PC-3 (cell line): ENCODE results near the gene RAB29. TPM values are rescaled to one million over a fixed set of nuclear protein-coding genes. Genes with fewer than 3 reads are reported as not detected.

ENCODE experiments used
- ATAC-seq: fragments of 200-7000 bp; cut with Tn5 transposase; 2 replicates; pipeline ENCODE4 v1.9.1; 2020; ENCODE audit warnings: mild to moderate bottlenecking, moderate library complexity
- BruUV-seq: library from RNA; stranded (reverse); fragments of 400-500 nt; replicated peaks from 2 replicates; lab custom pipeline; 2021; lab: Mats Ljungman, UMichigan
- CTCF ChIA-PET: fragments of 300-600 bp; sonication (Branson Sonifier 250); formaldehyde crosslinking; loops from one replicate; lab custom pipeline; 2022; ENCODE audit warnings: antibody characterized with exemption; lab: Charles Lee
- POLR2A ChIA-PET: fragments of 300-600 bp; sonication (Branson Sonifier 250); formaldehyde crosslinking; loops from one replicate; lab custom pipeline; 2022; ENCODE audit warnings: antibody characterized with exemption; ENCODE audit not compliant: unreplicated experiment; lab: Charles Lee
- DNase-seq: peaks from one replicate; pipeline ENCODE4 v3.0.0-alpha.2; 2015
- H2AFZ ChIP-seq: fragments of 300-600 bp; sonication (generic); 2 replicates; pipeline ENCODE4 v1.6.0; 2016; ENCODE audit warnings: antibody characterized with exemption, low read length
- H3F3A ChIP-seq: fragments of 300-600 bp; sonication (generic); one replicate; pipeline ENCODE4 v1.6.0; 2017; ENCODE audit warnings: antibody characterized with exemption, low read length, control low read depth, mild to moderate bottlenecking; ENCODE audit not compliant: unreplicated experiment
- H3K27ac ChIP-seq: fragments of 300-600 bp; sonication (generic); 2 replicates; pipeline ENCODE4 v1.5.1; 2016; ENCODE audit warnings: mild to moderate bottlenecking, low read length
- H3K27me3 ChIP-seq: fragments of 300-600 bp; sonication (generic); 2 replicates; pipeline ENCODE4 v1.6.1; 2016; ENCODE audit warnings: low read length, mixed read lengths
- H3K36me3 ChIP-seq: fragments of 300-600 bp; sonication (generic); 2 replicates; pipeline ENCODE4 v1.6.1; 2016; ENCODE audit warnings: low read depth, mixed run types, low read length, mixed read lengths
- H3K4me1 ChIP-seq: fragments of 300-600 bp; sonication (generic); 2 replicates; pipeline ENCODE4 v1.5.1; 2016; ENCODE audit warnings: low read length; ENCODE audit not compliant: insufficient read depth
- H3K4me2 ChIP-seq: fragments of 300-600 bp; sonication (generic); 2 replicates; pipeline ENCODE4 v1.6.0; 2016; ENCODE audit warnings: low read length
- H3K4me3 ChIP-seq: fragments of 300-600 bp; sonication (generic); 2 replicates; pipeline ENCODE4 v1.5.1; 2016; ENCODE audit warnings: mild to moderate bottlenecking, low read length, mixed read lengths
- H3K79me2 ChIP-seq: fragments of 300-600 bp; sonication (generic); 2 replicates; pipeline ENCODE4 v1.6.1; 2017; ENCODE audit warnings: low read length, mixed read lengths
- H3K9ac ChIP-seq: fragments of 300-600 bp; sonication (generic); 2 replicates; pipeline ENCODE4 v1.6.0; 2016; ENCODE audit warnings: mild to moderate bottlenecking, low read length
- H3K9me2 ChIP-seq: fragments of 300-600 bp; sonication (generic); replicated peaks from 2 replicates; pipeline ENCODE4 v1.6.1; 2016; ENCODE audit warnings: mixed run types, low read length, mixed read lengths
- H3K9me3 ChIP-seq: fragments of 300-600 bp; sonication (generic); 2 replicates; pipeline ENCODE4 v1.6.1; 2016; ENCODE audit warnings: low read length, mixed read lengths
- H4K20me1 ChIP-seq: fragments of 300-600 bp; sonication (generic); 2 replicates; pipeline ENCODE4 v1.6.1; 2016; ENCODE audit warnings: low read length, mixed read lengths
- EZH2 ChIP-seq: fragments of 300-600 bp; sonication (generic); IDR thresholded peaks from one replicate; pipeline ENCODE4 v1.6.1; 2017; ENCODE audit warnings: antibody characterized with exemption, mild to moderate bottlenecking, low read length; ENCODE audit not compliant: unreplicated experiment
- EZH2phosphoT487 ChIP-seq: fragments of 300-600 bp; sonication (generic); IDR thresholded peaks from 2 replicates; pipeline ENCODE4 v1.6.1; 2018; ENCODE audit warnings: mild to moderate bottlenecking, antibody characterized with exemption, low read length, borderline replicate concordance
- intact Hi-C: fragments of 100-400 bp; cut with micrococcal nuclease; formaldehyde crosslinking; loops from 2 replicates; pipeline ENCODE4 v1.9.0; 2023
- total RNA-seq: library from RNA; depleted of rRNA; stranded (reverse); fragments of >200 nt; gene quantifications from 2 replicates; pipeline ENCODE4 v1.2.3, GENCODE V29; 2014
- TF ChIP-seq, protein P1 (sequence below): fragments of 300-600 bp; sonication (generic); conservative IDR thresholded peaks from 2 replicates; pipeline ENCODE4 v1.5.1; 2017; ENCODE audit warnings: antibody characterized with exemption, low read depth, mild to moderate bottlenecking, low read length

Gene RAB29
- total RNA-seq, 1 experiment from 2014 or later, result 7.4 TPM

DNA sequence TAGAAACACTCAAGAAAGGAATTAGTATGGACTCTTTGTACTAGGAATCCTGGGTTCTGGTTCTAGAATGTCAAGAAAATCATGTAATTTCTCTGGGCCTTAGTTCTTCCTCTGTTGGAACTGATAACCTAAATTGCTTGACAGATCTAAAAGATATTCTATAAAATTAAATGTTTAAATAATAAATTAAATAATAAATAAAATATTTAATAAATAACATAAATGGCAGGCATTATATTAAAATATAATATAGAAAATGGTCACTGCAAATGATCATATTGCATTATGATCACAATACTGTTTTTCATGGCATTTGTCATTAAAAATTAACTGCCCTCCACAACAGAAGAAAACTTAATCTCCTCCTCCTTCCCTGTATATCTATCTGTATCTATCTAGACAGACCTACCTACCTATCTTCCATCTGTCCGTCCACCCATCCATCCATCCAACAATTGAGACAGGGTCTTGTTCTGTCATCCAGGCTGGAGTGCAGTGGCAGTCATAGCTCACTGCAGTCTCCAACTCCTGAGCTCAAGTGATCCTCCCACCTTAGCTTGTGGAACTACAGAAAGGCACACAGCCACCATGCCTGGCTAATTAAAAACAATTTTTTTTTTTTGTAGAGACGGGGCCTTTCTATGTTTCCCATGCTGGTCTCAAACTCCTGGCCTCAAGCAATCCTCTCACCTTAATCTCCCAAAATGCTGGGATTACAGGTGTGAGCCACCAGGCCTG, 41.7 kb downstream of the RAB29 start:
- no TSS peak for BruUV-seq
- no peaks in the 10 kb centered on the region for H3K9me3 ChIP-seq
- ChIA-PET CTCF (no interaction called here), POLR2A (no interaction called here)
- H3K27ac ChIP-seq, result no peak overlapping the region
- peaks cover 96% of the 10 kb centered on the region for H3K79me2 ChIP-seq
- peaks cover 27% of the 10 kb centered on the region for H3K36me3 ChIP-seq
- TF ChIP-seq EZH2phosphoT487 (no peak), EZH2 (no peak)
- TF ChIP-seq, protein P1, sequence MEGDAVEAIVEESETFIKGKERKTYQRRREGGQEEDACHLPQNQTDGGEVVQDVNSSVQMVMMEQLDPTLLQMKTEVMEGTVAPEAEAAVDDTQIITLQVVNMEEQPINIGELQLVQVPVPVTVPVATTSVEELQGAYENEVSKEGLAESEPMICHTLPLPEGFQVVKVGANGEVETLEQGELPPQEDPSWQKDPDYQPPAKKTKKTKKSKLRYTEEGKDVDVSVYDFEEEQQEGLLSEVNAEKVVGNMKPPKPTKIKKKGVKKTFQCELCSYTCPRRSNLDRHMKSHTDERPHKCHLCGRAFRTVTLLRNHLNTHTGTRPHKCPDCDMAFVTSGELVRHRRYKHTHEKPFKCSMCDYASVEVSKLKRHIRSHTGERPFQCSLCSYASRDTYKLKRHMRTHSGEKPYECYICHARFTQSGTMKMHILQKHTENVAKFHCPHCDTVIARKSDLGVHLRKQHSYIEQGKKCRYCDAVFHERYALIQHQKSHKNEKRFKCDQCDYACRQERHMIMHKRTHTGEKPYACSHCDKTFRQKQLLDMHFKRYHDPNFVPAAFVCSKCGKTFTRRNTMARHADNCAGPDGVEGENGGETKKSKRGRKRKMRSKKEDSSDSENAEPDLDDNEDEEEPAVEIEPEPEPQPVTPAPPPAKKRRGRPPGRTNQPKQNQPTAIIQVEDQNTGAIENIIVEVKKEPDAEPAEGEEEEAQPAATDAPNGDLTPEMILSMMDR, result no peak
- no peak overlapping the region for H3K9ac ChIP-seq
- no peak overlapping the region for H2AFZ ChIP-seq
- peaks cover 9% of the 10 kb centered on the region for H3K4me1 ChIP-seq
- no peak overlapping the region for H3K4me2 ChIP-seq
- H3F3A ChIP-seq, result no peaks in the 10 kb centered on the region
- ATAC-seq, result no peak
- no peak for DNase-seq
- H3K4me3 ChIP-seq, result no peak overlapping the region
- H4K20me1 ChIP-seq, result peaks cover 47% of the 10 kb centered on the region
- intact Hi-C loops, result no loop called here
- no peaks in the 10 kb centered on the region for H3K27me3 ChIP-seq
- H3K9me2 ChIP-seq, result no peaks in the 10 kb centered on the region

DNA sequence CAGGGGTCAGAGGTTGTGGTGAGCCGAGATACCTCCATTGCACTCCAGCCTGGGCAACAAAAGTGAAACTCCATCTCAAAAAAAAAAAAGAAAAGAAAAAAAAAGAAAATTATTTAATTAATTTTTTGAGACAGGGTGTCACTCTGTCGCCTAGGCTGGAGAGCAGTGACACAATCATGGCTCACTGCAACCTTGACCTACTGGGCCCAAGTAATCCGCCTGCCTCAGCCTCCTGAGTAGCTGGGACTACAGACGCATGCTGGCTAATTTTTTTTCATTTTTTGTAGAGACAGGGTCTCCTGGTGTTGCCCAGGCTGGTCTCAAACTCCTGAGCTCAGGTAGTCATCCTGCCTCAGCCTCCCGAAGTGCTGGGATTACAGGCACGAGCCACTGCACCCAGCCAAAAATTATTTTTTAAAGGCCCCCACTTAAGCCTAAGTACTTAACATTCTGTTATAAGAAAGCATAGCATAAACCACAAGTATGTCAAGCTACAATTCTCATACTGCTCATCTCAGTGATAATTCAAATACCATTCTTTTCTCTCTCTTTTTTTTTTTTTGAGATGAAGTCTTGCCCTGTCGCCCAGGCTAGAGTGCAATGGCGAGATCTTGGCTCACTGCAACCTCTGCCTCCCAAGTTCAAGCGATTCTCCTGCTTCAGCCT, 45.2 kb downstream of the RAB29 start:
- BruUV-seq, result no TSS peak
- ChIA-PET CTCF (no interaction called here), POLR2A (no interaction called here)
- intact Hi-C loops, result no loop called here
- Histone ChIP-seq H3K27ac (no peak overlapping the region), H2AFZ (no peak overlapping the region), H3K4me2 (no peak overlapping the region), H3K27me3 (no peaks in the 10 kb centered on the region), H4K20me1 (peaks cover 27% of the 10 kb centered on the region), H3K36me3 (peaks cover 43% of the 10 kb centered on the region), H3K4me3 (no peak overlapping the region), H3K9me3 (no peaks in the 10 kb centered on the region), H3K9me2 (no peaks in the 10 kb centered on the region), H3K79me2 (peaks cover 90% of the 10 kb centered on the region), H3K4me1 (peaks cover 9% of the 10 kb centered on the region), H3K9ac (no peak overlapping the region), H3F3A (no peaks in the 10 kb centered on the region)
- ATAC-seq (no peak), DNase-seq (no peak)
- TF ChIP-seq EZH2phosphoT487, result no peak
- TF ChIP-seq EZH2, result no peak
- TF ChIP-seq, protein P1, result no peak

DNA sequence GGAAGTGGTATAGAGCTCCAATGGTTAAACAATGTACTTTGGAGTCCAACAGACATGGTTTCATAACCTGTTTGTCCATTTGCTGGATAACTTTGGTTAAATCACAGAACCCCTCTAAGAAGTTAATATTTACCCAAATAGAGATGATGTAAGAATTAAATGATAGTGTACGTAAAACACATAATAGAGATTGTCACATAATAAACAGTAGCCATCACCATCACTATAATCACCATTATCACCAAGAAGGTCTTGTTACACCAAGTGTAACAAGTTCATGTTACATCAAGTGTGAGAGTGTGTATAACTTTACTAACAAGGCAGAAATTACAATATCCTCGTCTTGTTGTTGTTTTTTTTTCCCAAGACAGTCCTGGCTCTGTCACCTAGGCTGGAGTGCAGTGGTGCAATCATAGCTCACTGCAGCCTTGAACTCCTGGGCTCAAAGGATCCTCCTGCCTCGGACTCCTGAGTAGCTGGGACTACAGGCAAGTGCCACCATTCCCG, 48.6 kb downstream of the RAB29 start:
- Histone ChIP-seq H4K20me1 (peaks cover 11% of the 10 kb centered on the region), H3K9me3 (no peaks in the 10 kb centered on the region), H2AFZ (no peak overlapping the region), H3K4me2 (no peak overlapping the region), H3K4me1 (peaks cover 4% of the 10 kb centered on the region; the same call in 1 of the 2 replicates), H3F3A (no peaks in the 10 kb centered on the region), H3K9me2 (no peaks in the 10 kb centered on the region), H3K4me3 (no peak overlapping the region), H3K36me3 (peaks cover 52% of the 10 kb centered on the region), H3K27me3 (no peaks in the 10 kb centered on the region), H3K27ac (no peak overlapping the region), H3K9ac (no peak overlapping the region), H3K79me2 (peaks cover 63% of the 10 kb centered on the region)
- BruUV-seq, result no TSS peak
- intact Hi-C loops, result no loop called here
- TF ChIP-seq EZH2 (no peak), EZH2phosphoT487 (no peak)
- TF ChIP-seq, protein P1, result no peak
- ATAC-seq (no peak), DNase-seq (no peak)
- CTCF ChIA-PET, result no interaction called here
- POLR2A ChIA-PET, result no interaction called here
